RWPE1 (cell line): Measurements from ENCODE around the gene TAF6L.

ENCODE experiments used
- CTCF ChIA-PET: fragments of 350-600 bp; sonication (Branson Sonifier 250); formaldehyde crosslinking; extraction: SDS; loops from one replicate; lab custom pipeline; 2021; lab: Yijun Ruan, JAX
- POLR2A ChIA-PET: fragments of 400-600 bp; formaldehyde crosslinking; extraction: SDS; loops from one replicate; lab custom pipeline; 2020; ENCODE audit warnings: antibody characterized with exemption; ENCODE audit not compliant: low non-redundant PET; lab: Yijun Ruan, JAX
- DNase-seq: peaks from one replicate; pipeline ENCODE4 v3.0.0; 2012; ENCODE audit warnings: low spot score
- H3K27ac ChIP-seq: fragments of 450-650 bp; 2 replicates; pipeline ENCODE4 v1.5.1; 2017
- CTCF ChIP-seq: fragments of 450-650 bp; conservative IDR thresholded peaks from 2 replicates; pipeline ENCODE4 v1.5.1; 2017; ENCODE audit warnings: low read depth, mild to moderate bottlenecking

The TAF6L gene

GRCh38 chr11:62831520-62832335, 60.5 kb downstream of the TAF6L start, which contains the start of gene STX5:
Gene STX5 (minus strand): TSS chr11:62832051. CDS start chr11:62831243, 808 bp downstream.
- ChIA-PET CTCF (interaction anchor here (0.6 to 1.9 kb wide), 2 partner anchors 45 to 74 kb away, joined by 4 to 8 read pairs; partner anchors contain the start of gene TMEM179B), POLR2A (interaction anchor here (0.6 kb wide), 3 partner anchors 34 to 1025 kb away, joined by 3 to 6 read pairs (median 5); no protein-coding TSS in a partner anchor)
- DNase-seq: peak; percentile 99
- H3K27ac ChIP-seq: peak within 1 kb of the TSS; percentile 86
- no peak for TF ChIP-seq CTCF

- no peak for DNase-seq
- CTCF ChIA-PET: interaction anchor here (1.9 kb wide), 1 partner anchor 45 kb away, joined by 8 read pairs; the partner anchor contains the start of gene TMEM179B
Observed at GRCh38 chr11:62832336-62833234, 61.4 kb downstream of the TAF6L start, which contains the start of gene TEX54. Gene TEX54 (minus strand): TSS chr11:62832841.

GRCh38 chr11:62835336-62835735, 64.1 kb downstream of the TAF6L start:
- peak overlapping the region; percentile 86 for H3K27ac ChIP-seq
- DNase-seq: no peak
- ChIA-PET POLR2A (interaction anchor here (0.6 to 0.7 kb wide), 2 partner anchors 8 to 108 kb away, joined by 3 to 7 read pairs; no protein-coding TSS in a partner anchor), CTCF (no interaction called here)
- no peak for TF ChIP-seq CTCF

More at GRCh38 chr11:62832336-62833234, 61.4 kb downstream of the TAF6L start, which contains the start of gene TEX54:
- peak within 1 kb of the TSS; percentile 86 for H3K27ac ChIP-seq
- POLR2A ChIA-PET: interaction anchor here (0.6 to 0.7 kb wide), 3 partner anchors 23 to 158 kb away, joined by 3 to 8 read pairs (median 3); no protein-coding TSS in a partner anchor
- no peak for TF ChIP-seq CTCF
